HepG2 (cell line): Measurements from ENCODE around the gene CCDC83. TPM values are rescaled to one million over a fixed set of nuclear protein-coding genes. Genes with fewer than 3 reads are reported as not detected.
A peak's percentile ranks its signal among the peaks of the same experiment; 100 is the strongest.

ENCODE experiments used
- CREM ChIP-seq, 2 experiments: sonication (generic) in 1 of 2; formaldehyde crosslinking in 1 of 2; IDR thresholded peaks; 2 replicates each; pipeline versions ENCODE4 v1.4.0 to v1.6.1; 2016 to 2020; ENCODE audit warnings: antibody characterized with exemption in 1 of 2, mild to moderate bottlenecking in 1 of 2, missing genetic modification reagents in 1 of 2
- HDAC2 ChIP-seq: sonication (generic); formaldehyde crosslinking; IDR thresholded peaks from 2 replicates; pipeline ENCODE4 v1.4.0; 2020; ENCODE audit warnings: missing genetic modification reagents
- HES4 ChIP-seq: sonication (generic); formaldehyde crosslinking; IDR thresholded peaks from 2 replicates; pipeline ENCODE4 v1.9.0; 2021; ENCODE audit warnings: mild to moderate bottlenecking, missing genetic modification reagents, borderline replicate concordance
- HNF4A ChIP-seq: sonication (generic); formaldehyde crosslinking; IDR thresholded peaks from 2 replicates; pipeline ENCODE4 v1.4.0; 2020; ENCODE audit warnings: missing genetic modification reagents
- NPAS2 ChIP-seq: sonication (generic); formaldehyde crosslinking; IDR thresholded peaks from 2 replicates; pipeline ENCODE4 v1.8.0; 2022; ENCODE audit warnings: mild to moderate bottlenecking, missing genetic modification reagents, borderline replicate concordance
- NR3C1 ChIP-seq: sonication (generic); formaldehyde crosslinking; IDR thresholded peaks from 2 replicates; pipeline ENCODE4 v1.4.0; 2020; ENCODE audit warnings: missing genetic modification reagents
- SALL1 ChIP-seq: sonication (generic); formaldehyde crosslinking; IDR thresholded peaks from 2 replicates; pipeline ENCODE4 v1.8.0; 2022; ENCODE audit warnings: mild to moderate bottlenecking, missing genetic modification reagents
- USF2 ChIP-seq, 2 experiments: sonication (generic) in 1 of 2; formaldehyde crosslinking in 1 of 2; IDR thresholded peaks; 2 replicates each; pipeline versions ENCODE4 v1.5.1 to v1.6.1; 2011 to 2020; ENCODE audit warnings: borderline replicate concordance in 1 of 2, low read depth in 1 of 2, low read length in 1 of 2, mild to moderate bottlenecking in 1 of 2, missing genetic modification reagents in 1 of 2, moderate library complexity in 1 of 2
- ZFYVE20 ChIP-seq: sonication (generic); formaldehyde crosslinking; IDR thresholded peaks from 2 replicates; pipeline ENCODE4 v1.8.0; 2023; ENCODE audit warnings: low read depth, mild to moderate bottlenecking, moderate library complexity, missing genetic modification reagents, borderline replicate concordance
- ZNF251 ChIP-seq: sonication (generic); formaldehyde crosslinking; IDR thresholded peaks from 2 replicates; pipeline ENCODE4 v1.9.0; 2021; ENCODE audit warnings: mild to moderate bottlenecking, missing genetic modification reagents
- ZNF275 ChIP-seq: sonication (generic); formaldehyde crosslinking; IDR thresholded peaks from 2 replicates; pipeline ENCODE4 v1.8.0; 2022; ENCODE audit warnings: missing genetic modification reagents, mild to moderate bottlenecking, inconsistent platforms, borderline replicate concordance
- ZNF292 ChIP-seq: sonication (generic); formaldehyde crosslinking; IDR thresholded peaks from 2 replicates; pipeline ENCODE4 v1.8.1; 2022; ENCODE audit warnings: mild to moderate bottlenecking, low read depth, missing genetic modification reagents, borderline replicate concordance
- ZNF317 ChIP-seq: sonication (generic); formaldehyde crosslinking; IDR thresholded peaks from 2 replicates; pipeline ENCODE4 v1.5.0; 2020; ENCODE audit warnings: mild to moderate bottlenecking, missing genetic modification reagents
- ZNF543 ChIP-seq: sonication (generic); formaldehyde crosslinking; IDR thresholded peaks from 2 replicates; pipeline ENCODE4 v1.4.0; 2020; ENCODE audit warnings: mild to moderate bottlenecking, missing genetic modification reagents
- ZNF570 ChIP-seq: sonication (generic); formaldehyde crosslinking; IDR thresholded peaks from 2 replicates; pipeline ENCODE4 v1.4.0; 2020; ENCODE audit warnings: mild to moderate bottlenecking, missing genetic modification reagents, borderline replicate concordance
- ZSCAN29 ChIP-seq: sonication (generic); formaldehyde crosslinking; conservative IDR thresholded peaks from 2 replicates; pipeline ENCODE4 v1.4.0; 2020; ENCODE audit warnings: mild to moderate bottlenecking, missing genetic modification reagents
- polyA plus RNA-seq, 8 experiments: library from polyadenylated mRNA; depleted of rRNA in 3 of 8; stranded (reverse) in 7 of 8; unstranded in 1 of 8; fragments of >200 nt; fragmentation: Illumina TruSeq in 4 of 8; extraction: Trizol in 4 of 8; gene quantifications; 2 replicates each; pipeline versions ENCODE4 v1.2.1 to v1.2.3, GENCODE V29; 2011 to 2016; ENCODE audit warnings: low read depth in 4 of 8, missing spikeins in 1 of 8, mixed read lengths in 1 of 8; ENCODE audit not compliant: insufficient read depth in 1 of 8
- total RNA-seq, 5 experiments: library from RNA; depleted of rRNA; stranded (reverse); fragments of >200 nt; fragmentation: Illumina TruSeq; extraction: Trizol; gene quantifications; 2 replicates each; pipeline ENCODE4 v1.2.3, GENCODE V29; 2016; ENCODE audit warnings: low read depth in 1 of 5
- TF ChIP-seq, protein P1 (sequence below): sonication (generic); formaldehyde crosslinking; IDR thresholded peaks from 2 replicates; pipeline ENCODE4 v1.9.0; 2021; ENCODE audit warnings: missing genetic modification reagents, borderline replicate concordance
- TF ChIP-seq, protein P2 (sequence below): sonication (generic); IDR thresholded peaks from 2 replicates; pipeline ENCODE4 v1.6.1; 2016; ENCODE audit warnings: low read depth, borderline replicate concordance
- TF ChIP-seq, protein P3 (sequence below): sonication (generic); formaldehyde crosslinking; IDR thresholded peaks from 2 replicates; pipeline ENCODE4 v1.8.0; 2022; ENCODE audit warnings: mild to moderate bottlenecking, missing genetic modification reagents, borderline replicate concordance
- TF ChIP-seq, protein P4 (sequence below): sonication (generic); formaldehyde crosslinking; IDR thresholded peaks from 2 replicates; pipeline ENCODE4 v1.4.0; 2020; ENCODE audit warnings: mild to moderate bottlenecking, missing genetic modification reagents

CCDC83 gene
- total and polyA plus RNA-seq, 2 of the 13 experiments (the other 11 are each of a cell fraction or from before 2014, with no cell fraction given) = not detected

- TF ChIP-seq USF2 (IDR thresholded peaks at IDR 0.05; ENCODE audit: low read depth, low read length) = no peak
- no peak for TF ChIP-seq USF2 (CRISPR knock-in tag; IDR thresholded peaks at IDR 0.05; ENCODE audit: borderline replicate concordance)
- TF ChIP-seq ZNF570 = no peak
- TF ChIP-seq ZNF292 (CRISPR knock-in tag) = no peak
- TF ChIP-seq, protein P1, sequence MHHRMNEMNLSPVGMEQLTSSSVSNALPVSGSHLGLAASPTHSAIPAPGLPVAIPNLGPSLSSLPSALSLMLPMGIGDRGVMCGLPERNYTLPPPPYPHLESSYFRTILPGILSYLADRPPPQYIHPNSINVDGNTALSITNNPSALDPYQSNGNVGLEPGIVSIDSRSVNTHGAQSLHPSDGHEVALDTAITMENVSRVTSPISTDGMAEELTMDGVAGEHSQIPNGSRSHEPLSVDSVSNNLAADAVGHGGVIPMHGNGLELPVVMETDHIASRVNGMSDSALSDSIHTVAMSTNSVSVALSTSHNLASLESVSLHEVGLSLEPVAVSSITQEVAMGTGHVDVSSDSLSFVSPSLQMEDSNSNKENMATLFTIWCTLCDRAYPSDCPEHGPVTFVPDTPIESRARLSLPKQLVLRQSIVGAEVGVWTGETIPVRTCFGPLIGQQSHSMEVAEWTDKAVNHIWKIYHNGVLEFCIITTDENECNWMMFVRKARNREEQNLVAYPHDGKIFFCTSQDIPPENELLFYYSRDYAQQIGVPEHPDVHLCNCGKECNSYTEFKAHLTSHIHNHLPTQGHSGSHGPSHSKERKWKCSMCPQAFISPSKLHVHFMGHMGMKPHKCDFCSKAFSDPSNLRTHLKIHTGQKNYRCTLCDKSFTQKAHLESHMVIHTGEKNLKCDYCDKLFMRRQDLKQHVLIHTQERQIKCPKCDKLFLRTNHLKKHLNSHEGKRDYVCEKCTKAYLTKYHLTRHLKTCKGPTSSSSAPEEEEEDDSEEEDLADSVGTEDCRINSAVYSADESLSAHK (CRISPR knock-in tag) = no peak
- TF ChIP-seq CREM (IDR thresholded peaks at IDR 0.05) = no peak
- TF ChIP-seq CREM (CRISPR knock-in tag; IDR thresholded peaks at IDR 0.05) = no peak
- no peak for TF ChIP-seq HES4 (CRISPR knock-in tag)
- TF ChIP-seq, protein P2, sequence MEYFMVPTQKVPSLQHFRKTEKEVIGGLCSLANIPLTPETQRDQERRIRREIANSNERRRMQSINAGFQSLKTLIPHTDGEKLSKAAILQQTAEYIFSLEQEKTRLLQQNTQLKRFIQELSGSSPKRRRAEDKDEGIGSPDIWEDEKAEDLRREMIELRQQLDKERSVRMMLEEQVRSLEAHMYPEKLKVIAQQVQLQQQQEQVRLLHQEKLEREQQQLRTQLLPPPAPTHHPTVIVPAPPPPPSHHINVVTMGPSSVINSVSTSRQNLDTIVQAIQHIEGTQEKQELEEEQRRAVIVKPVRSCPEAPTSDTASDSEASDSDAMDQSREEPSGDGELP = no peak
- no peak for TF ChIP-seq NR3C1 (CRISPR knock-in tag)
- no peak for TF ChIP-seq NPAS2
- TF ChIP-seq, protein P3, sequence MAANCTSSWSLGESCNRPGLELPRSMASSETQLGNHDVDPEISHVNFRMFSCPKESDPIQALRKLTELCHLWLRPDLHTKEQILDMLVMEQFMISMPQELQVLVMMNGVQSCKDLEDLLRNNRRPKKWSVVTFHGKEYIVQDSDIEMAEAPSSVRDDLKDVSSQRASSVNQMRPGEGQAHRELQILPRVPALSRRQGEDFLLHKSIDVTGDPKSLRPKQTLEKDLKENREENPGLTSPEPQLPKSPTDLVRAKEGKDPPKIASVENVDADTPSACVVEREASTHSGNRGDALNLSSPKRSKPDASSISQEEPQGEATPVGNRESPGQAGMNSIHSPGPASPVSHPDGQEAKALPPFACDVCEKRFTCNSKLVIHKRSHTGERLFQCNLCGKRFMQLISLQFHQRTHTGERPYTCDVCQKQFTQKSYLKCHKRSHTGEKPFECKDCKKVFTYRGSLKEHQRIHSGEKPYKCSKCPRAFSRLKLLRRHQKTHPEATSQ (CRISPR knock-in tag) = no peak
- TF ChIP-seq SALL1 (CRISPR knock-in tag) = peak; percentile 28; the same call in 1 of the 2 replicates
- no peak for TF ChIP-seq HDAC2 (CRISPR knock-in tag)
- TF ChIP-seq ZFYVE20 = no peak
- TF ChIP-seq, protein P4, sequence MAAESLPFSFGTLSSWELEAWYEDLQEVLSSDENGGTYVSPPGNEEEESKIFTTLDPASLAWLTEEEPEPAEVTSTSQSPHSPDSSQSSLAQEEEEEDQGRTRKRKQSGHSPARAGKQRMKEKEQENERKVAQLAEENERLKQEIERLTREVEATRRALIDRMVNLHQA (CRISPR knock-in tag) = no peak
- no peak for TF ChIP-seq ZNF317 (CRISPR knock-in tag)
- no peak for TF ChIP-seq ZSCAN29 (CRISPR knock-in tag)
- TF ChIP-seq ZNF275 (CRISPR knock-in tag) = no peak
- no peak for TF ChIP-seq HNF4A (CRISPR knock-in tag)
- no peak for TF ChIP-seq ZNF251 (CRISPR knock-in tag)
- TF ChIP-seq ZNF543 (CRISPR knock-in tag) = no peak
These were observed 44.1 kb upstream of the CCDC83 start, which contains the start of gene SYTL2 (continued) for GRCh38 chr11:85810871-85811611.
